Measurements from ENCODE around the gene SIGLEC9. TPM values are rescaled to one million over a fixed set of nuclear protein-coding genes. Genes with fewer than 3 reads are reported as not detected.
A peak's percentile ranks its signal among the peaks of the same experiment; 100 is the strongest.

The SIGLEC9 gene
- total RNA-seq, 2 donors from 2014 or later: not detected

- H3K27me3 Mint-ChIP-seq (ENCODE audit: insufficient read depth): peaks cover 9% of the 10 kb centered on the region
Observed at GRCh38 chr19:51139299-51140014, 14.8 kb downstream of the SIGLEC9 start.

GRCh38 chr19:51140441-51140840, 15.7 kb downstream of the SIGLEC9 start:
- peaks cover 4% of the 10 kb centered on the region for H3K4me1 ChIP-seq (ENCODE audit: control insufficient read depth, insufficient read depth, low read length)
- H3K27ac Mint-ChIP-seq: no peak overlapping the region
- no peaks in the 10 kb centered on the region for H3K9me3 ChIP-seq (ENCODE audit: control insufficient read depth, low read length)
- TF ChIP-seq CTCF (conservative IDR thresholded peaks at IDR 0.05): no peak
- H3K4me3 ChIP-seq (ENCODE audit: low read length): no peak overlapping the region
- no peak overlapping the region for H3K27ac ChIP-seq (ENCODE audit: low read depth, low read length)
- no peaks in the 10 kb centered on the region for H3K36me3 Mint-ChIP-seq (ENCODE audit: low read depth)
- H3K4me1 Mint-ChIP-seq: peaks cover 24% of the 10 kb centered on the region
- H3K9me3 Mint-ChIP-seq: no peaks in the 10 kb centered on the region
- H3K36me3 ChIP-seq (ENCODE audit: control insufficient read depth, insufficient read depth, low read length): no peaks in the 10 kb centered on the region
- no peak overlapping the region for H3K4me3 Mint-ChIP-seq
- peaks cover 9% of the 10 kb centered on the region for H3K27me3 Mint-ChIP-seq (ENCODE audit: insufficient read depth)
- 47% methylated on average over 6 of the region's 6 CpGs; no CpG with 5 or more reads in 1 of the 2 experiments for WGBS, 2 experiments (ENCODE audit: insufficient coverage in 1 of 2, insufficient read length in 1 of 2)
- DNase-seq: peak; percentile 54
- no peak overlapping the region for H3K9ac ChIP-seq (ENCODE audit: extremely low read depth, low read length, poor library complexity, severe bottlenecking)
- no peaks in the 10 kb centered on the region for H3K27me3 ChIP-seq (ENCODE audit: control insufficient read depth, insufficient read depth, low read length, poor library complexity, severe bottlenecking)

More at GRCh38 chr19:51139299-51140014, 14.8 kb downstream of the SIGLEC9 start:
- 86 to 87% methylated on average over 4 of the region's 4 CpGs for whole genome bisulfite sequencing, 2 experiments (ENCODE audit: insufficient coverage in 1 of 2, insufficient read length in 1 of 2)
- H3K27ac Mint-ChIP-seq: no peak overlapping the region
- Histone ChIP-seq H3K9me3 (ENCODE audit: control insufficient read depth, low read length) (no peaks in the 10 kb centered on the region), H3K27me3 (ENCODE audit: control insufficient read depth, insufficient read depth, low read length, poor library complexity, severe bottlenecking) (no peaks in the 10 kb centered on the region), H3K27ac (ENCODE audit: low read depth, low read length) (no peak overlapping the region), H3K9ac (ENCODE audit: extremely low read depth, low read length, poor library complexity, severe bottlenecking) (no peak overlapping the region), H3K4me3 (ENCODE audit: low read length) (no peak overlapping the region), H3K4me1 (ENCODE audit: control insufficient read depth, insufficient read depth, low read length) (peaks cover 4% of the 10 kb centered on the region), H3K36me3 (ENCODE audit: control insufficient read depth, insufficient read depth, low read length) (no peaks in the 10 kb centered on the region)
- DNase-seq: peak; percentile 10
- no peaks in the 10 kb centered on the region for H3K36me3 Mint-ChIP-seq (ENCODE audit: low read depth)
- H3K4me1 Mint-ChIP-seq: peaks cover 24% of the 10 kb centered on the region
- no peak for TF ChIP-seq CTCF (conservative IDR thresholded peaks at IDR 0.05)
- no peaks in the 10 kb centered on the region for H3K9me3 Mint-ChIP-seq
- no peak overlapping the region for H3K4me3 Mint-ChIP-seq

- H3K4me1 Mint-ChIP-seq: peaks cover 24% of the 10 kb centered on the region
- H3K27ac Mint-ChIP-seq: peak overlapping the region; percentile 17
- H3K9me3 Mint-ChIP-seq: no peaks in the 10 kb centered on the region
- no peak for TF ChIP-seq CTCF (conservative IDR thresholded peaks at IDR 0.05)
- H3K4me3 Mint-ChIP-seq: no peak overlapping the region
- WGBS, 2 experiments (ENCODE audit: insufficient coverage in 1 of 2, insufficient read length in 1 of 2): 90 to 93% methylated on average over 5 to 6 of the region's 6 CpGs
- peaks cover 4% of the 10 kb centered on the region for H3K4me1 ChIP-seq (ENCODE audit: control insufficient read depth, insufficient read depth, low read length)
- H3K4me3 ChIP-seq (ENCODE audit: low read length): no peak overlapping the region
- peak; percentile 20 for DNase-seq
- H3K9me3 ChIP-seq (ENCODE audit: control insufficient read depth, low read length): no peaks in the 10 kb centered on the region
- H3K9ac ChIP-seq (ENCODE audit: extremely low read depth, low read length, poor library complexity, severe bottlenecking): no peak overlapping the region
- H3K36me3 ChIP-seq (ENCODE audit: control insufficient read depth, insufficient read depth, low read length): no peaks in the 10 kb centered on the region
- H3K36me3 Mint-ChIP-seq (ENCODE audit: low read depth): no peaks in the 10 kb centered on the region
- no peak overlapping the region for H3K27ac ChIP-seq (ENCODE audit: low read depth, low read length)
- H3K27me3 ChIP-seq (ENCODE audit: control insufficient read depth, insufficient read depth, low read length, poor library complexity, severe bottlenecking): no peaks in the 10 kb centered on the region
- H3K27me3 Mint-ChIP-seq (ENCODE audit: insufficient read depth): peaks cover 9% of the 10 kb centered on the region
Observed at GRCh38 chr19:51141181-51141580, 16.5 kb downstream of the SIGLEC9 start.

Measured in endodermal cell (in vitro differentiated cells).